ENCODE data around the gene RBP7. TPM values are rescaled to one million over a fixed set of nuclear protein-coding genes. Genes with fewer than 3 reads are reported as not detected.
A peak's percentile ranks its signal among the peaks of the same experiment; 100 is the strongest.

RBP7 gene
- total RNA-seq, 4 donors from 2014 or later, result 4.5 to 35.6 (median 17.8) TPM

DNA sequence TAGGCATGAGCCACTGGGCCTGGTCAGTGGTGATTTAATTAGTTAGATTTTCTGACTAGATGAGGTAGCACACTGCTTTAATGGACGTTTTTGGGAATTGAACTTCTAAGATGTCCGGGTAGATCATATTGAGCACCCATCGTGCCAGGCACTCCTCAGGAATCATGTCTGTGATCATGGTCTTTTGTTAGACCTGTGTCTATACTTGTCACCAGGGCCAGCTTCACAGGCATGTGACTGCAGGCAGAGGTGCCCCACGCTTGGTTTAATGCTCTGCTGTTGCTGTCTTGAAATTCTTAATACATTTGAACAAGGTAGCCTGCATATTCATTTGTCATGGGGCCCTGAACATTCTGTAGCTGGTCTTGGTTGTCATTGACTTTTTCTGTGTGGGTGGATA, 55.3 kb downstream of the RBP7 start:
- no peak for ATAC-seq
- Histone ChIP-seq H3K9me3 (no peaks in the 10 kb centered on the region), H3K4me1 (peaks cover 0 to 73% (median 10%) of the 10 kb centered on the region in 3 donors), H3K36me3 (peaks cover 0 to 28% of the 10 kb centered on the region in 2 donors), H3K27ac (no peak overlapping the region), H3K27me3 (no peaks in the 10 kb centered on the region), H3K4me3 (no peak overlapping the region)
- TF ChIP-seq POLR2AphosphoS5 (IDR thresholded peaks at IDR 0.05), result no peak
- no peak for TF ChIP-seq EP300 (IDR thresholded peaks at IDR 0.05)
- no peak for TF ChIP-seq POLR2A (IDR thresholded peaks at IDR 0.05)
- TF ChIP-seq, protein P1, sequence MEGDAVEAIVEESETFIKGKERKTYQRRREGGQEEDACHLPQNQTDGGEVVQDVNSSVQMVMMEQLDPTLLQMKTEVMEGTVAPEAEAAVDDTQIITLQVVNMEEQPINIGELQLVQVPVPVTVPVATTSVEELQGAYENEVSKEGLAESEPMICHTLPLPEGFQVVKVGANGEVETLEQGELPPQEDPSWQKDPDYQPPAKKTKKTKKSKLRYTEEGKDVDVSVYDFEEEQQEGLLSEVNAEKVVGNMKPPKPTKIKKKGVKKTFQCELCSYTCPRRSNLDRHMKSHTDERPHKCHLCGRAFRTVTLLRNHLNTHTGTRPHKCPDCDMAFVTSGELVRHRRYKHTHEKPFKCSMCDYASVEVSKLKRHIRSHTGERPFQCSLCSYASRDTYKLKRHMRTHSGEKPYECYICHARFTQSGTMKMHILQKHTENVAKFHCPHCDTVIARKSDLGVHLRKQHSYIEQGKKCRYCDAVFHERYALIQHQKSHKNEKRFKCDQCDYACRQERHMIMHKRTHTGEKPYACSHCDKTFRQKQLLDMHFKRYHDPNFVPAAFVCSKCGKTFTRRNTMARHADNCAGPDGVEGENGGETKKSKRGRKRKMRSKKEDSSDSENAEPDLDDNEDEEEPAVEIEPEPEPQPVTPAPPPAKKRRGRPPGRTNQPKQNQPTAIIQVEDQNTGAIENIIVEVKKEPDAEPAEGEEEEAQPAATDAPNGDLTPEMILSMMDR (IDR thresholded peaks at IDR 0.05), result no peak
- 81 to 92% methylated on average over 3 to 4 of the region's 4 CpGs for WGBS, 2 donors (ENCODE audit: low coverage in 1 of 2)

DNA sequence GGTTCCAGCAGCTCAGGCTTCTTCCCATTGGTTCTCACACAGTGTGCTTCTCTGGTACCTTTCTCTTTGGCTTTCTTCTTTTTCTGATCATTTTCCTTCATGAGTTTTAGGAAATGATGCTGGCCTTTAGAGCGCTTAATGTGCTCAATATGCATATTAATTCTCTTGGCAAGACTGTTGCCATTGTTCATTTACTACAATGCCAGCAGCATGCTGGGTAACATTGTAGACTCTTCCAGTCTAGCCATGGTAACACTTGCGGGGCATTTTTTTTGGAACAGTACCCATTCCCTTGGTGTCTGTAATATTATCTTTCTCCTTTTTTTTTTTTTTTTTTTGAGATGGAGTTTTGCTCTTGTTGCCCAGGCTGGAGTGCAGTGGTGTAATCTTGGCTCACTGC, 57.4 kb downstream of the RBP7 start:
- Histone ChIP-seq H3K9me3 (no peaks in the 10 kb centered on the region), H3K27ac (no peak overlapping the region), H3K36me3 (peaks cover 0 to 33% of the 10 kb centered on the region in 2 donors), H3K4me3 (no peak overlapping the region), H3K27me3 (no peaks in the 10 kb centered on the region), H3K4me1 (peaks cover 3 to 73% (median 21%) of the 10 kb centered on the region in 3 donors)
- TF ChIP-seq, protein P1 (IDR thresholded peaks at IDR 0.05), result no peak
- no peak for TF ChIP-seq EP300 (IDR thresholded peaks at IDR 0.05)
- TF ChIP-seq POLR2A (IDR thresholded peaks at IDR 0.05), result no peak
- no peak for TF ChIP-seq POLR2AphosphoS5 (IDR thresholded peaks at IDR 0.05)
- no peak for ATAC-seq
- WGBS, 2 donors (ENCODE audit: low coverage in 1 of 2), result 79 to 100% methylated on average over 2 of the region's 2 CpGs

DNA sequence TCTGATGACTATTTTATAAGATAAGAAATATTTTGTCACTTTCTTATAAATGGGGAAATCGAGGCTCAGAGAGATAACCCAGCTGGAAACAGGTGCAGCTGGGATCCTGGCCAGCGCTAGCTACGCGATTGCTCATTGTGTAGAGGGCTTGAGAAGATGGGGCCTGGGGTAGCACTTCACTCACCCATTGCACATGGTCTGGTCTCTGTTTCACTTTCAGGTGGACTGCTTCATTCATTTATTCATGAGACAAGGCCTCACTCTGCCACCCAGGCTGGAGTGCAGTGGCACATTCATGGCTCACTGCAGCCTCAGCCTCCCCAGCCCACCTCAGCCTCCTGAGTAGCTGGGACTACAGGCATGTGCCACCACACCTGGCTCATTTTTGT, 59.6 kb downstream of the RBP7 start:
- Histone ChIP-seq H3K27me3 (no peaks in the 10 kb centered on the region), H3K4me3 (no peak overlapping the region), H3K36me3 (peaks cover 0 to 27% of the 10 kb centered on the region in 2 donors), H3K4me1 (peaks cover 3 to 60% (median 21%) of the 10 kb centered on the region in 3 donors), H3K9me3 (no peaks in the 10 kb centered on the region), H3K27ac (peak overlapping the region in 2 of 4 donors; percentile 25 to 49)
- no peak for ATAC-seq
- TF ChIP-seq POLR2A (IDR thresholded peaks at IDR 0.05) (no peak), POLR2AphosphoS5 (IDR thresholded peaks at IDR 0.05) (no peak), EP300 (IDR thresholded peaks at IDR 0.05) (no peak)
- TF ChIP-seq, protein P1 (IDR thresholded peaks at IDR 0.05), result no peak
- WGBS, 2 donors (ENCODE audit: low coverage in 1 of 2), result 81 to 85% methylated on average over 2 to 4 of the region's 4 CpGs

DNA sequence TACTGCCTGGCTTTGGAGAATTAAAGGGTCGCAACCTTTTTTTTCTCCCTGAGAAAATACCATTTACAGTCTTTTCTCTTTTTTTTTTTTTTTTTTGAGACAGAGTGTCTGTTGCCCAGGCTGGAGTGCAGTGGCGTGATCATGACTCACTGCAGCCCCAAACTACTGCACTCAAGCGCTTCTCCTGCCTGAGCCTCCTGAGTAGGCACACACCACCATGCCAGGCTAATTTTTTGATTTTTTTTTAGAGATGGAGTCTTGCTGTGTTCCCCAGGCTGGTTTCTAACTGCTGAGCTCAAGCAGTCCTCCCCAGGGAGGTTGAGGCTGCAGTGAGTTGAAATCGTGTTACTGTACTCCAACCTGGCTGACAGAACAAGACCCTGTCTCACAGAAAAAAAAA, 60.3 kb downstream of the RBP7 start:
- Histone ChIP-seq H3K4me3 (no peak overlapping the region), H3K27ac (peak overlapping the region in 2 of 4 donors; percentile 46 to 55), H3K9me3 (no peaks in the 10 kb centered on the region), H3K36me3 (peaks cover 0 to 27% of the 10 kb centered on the region in 2 donors), H3K4me1 (peaks cover 3 to 60% (median 21%) of the 10 kb centered on the region in 3 donors), H3K27me3 (no peaks in the 10 kb centered on the region)
- TF ChIP-seq, protein P1 (IDR thresholded peaks at IDR 0.05), result no peak
- TF ChIP-seq POLR2A (IDR thresholded peaks at IDR 0.05) (no peak), EP300 (IDR thresholded peaks at IDR 0.05) (no peak)
- ATAC-seq, result no peak
- 39 to 63% methylated on average over 1 to 4 of the region's 4 CpGs for WGBS, 2 donors (ENCODE audit: low coverage in 1 of 2)

DNA sequence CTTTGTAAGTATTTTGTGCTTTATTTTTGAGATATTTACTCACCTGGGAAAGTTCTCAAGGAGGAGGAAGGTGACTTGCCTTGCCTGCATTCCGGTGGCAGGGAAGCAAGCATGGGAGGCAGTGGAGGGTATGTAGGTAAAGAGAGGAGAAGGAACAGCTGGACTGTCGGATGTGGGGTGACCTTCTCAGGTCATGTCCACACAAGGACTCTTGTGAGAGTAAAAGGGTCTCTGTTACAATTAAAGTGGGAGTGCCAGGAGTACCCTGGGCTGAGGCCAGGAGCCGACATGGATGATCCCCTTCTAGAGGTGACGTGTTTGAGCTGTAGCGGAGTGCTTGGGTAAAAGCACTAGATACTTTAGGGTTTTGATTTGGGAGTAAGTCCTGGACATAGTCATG, 60.8 kb downstream of the RBP7 start:
- TF ChIP-seq POLR2A (IDR thresholded peaks at IDR 0.05), result no peak
- no peak for TF ChIP-seq EP300 (IDR thresholded peaks at IDR 0.05)
- no peak for TF ChIP-seq POLR2AphosphoS5 (IDR thresholded peaks at IDR 0.05)
- TF ChIP-seq, protein P1 (IDR thresholded peaks at IDR 0.05), result no peak

More for the DNA sequence above, 60.8 kb downstream of the RBP7 start:
- 42 to 52% methylated on average over 4 to 5 of the region's 5 CpGs for WGBS, 2 donors (ENCODE audit: low coverage in 1 of 2)
- no peak for ATAC-seq
- Histone ChIP-seq H3K27ac (peak overlapping the region in 3 of 4 donors; percentile 15 to 55 (median 46)), H3K27me3 (no peaks in the 10 kb centered on the region), H3K4me1 (peaks cover 3 to 60% (median 21%) of the 10 kb centered on the region in 3 donors), H3K36me3 (peaks cover 0 to 23% of the 10 kb centered on the region in 2 donors), H3K9me3 (no peaks in the 10 kb centered on the region), H3K4me3 (no peak overlapping the region)
